ENCODE data around the gene ARPC4.

DNA sequence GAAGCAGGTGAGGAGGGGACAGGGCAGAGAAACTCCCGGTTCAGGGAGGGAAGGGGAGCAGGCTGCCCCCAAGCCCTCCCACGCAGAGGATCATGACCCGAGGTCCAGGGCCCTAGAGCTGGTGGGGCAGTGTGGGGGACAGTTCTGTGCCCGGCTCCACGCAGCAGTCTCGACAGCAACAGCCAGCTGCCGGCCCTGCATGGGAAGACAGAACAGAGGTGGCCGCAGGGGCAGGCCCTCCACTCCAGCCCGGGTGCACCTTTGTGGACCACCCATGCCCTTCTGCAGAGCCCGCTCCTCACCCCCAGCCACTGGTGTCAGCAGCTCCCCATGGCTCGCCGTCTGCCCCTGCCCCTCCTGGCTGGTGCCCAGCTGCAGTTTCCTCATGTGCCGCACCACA lies 35.5 kb upstream of the ARPC4 start:
- TF ChIP-seq, protein P1, sequence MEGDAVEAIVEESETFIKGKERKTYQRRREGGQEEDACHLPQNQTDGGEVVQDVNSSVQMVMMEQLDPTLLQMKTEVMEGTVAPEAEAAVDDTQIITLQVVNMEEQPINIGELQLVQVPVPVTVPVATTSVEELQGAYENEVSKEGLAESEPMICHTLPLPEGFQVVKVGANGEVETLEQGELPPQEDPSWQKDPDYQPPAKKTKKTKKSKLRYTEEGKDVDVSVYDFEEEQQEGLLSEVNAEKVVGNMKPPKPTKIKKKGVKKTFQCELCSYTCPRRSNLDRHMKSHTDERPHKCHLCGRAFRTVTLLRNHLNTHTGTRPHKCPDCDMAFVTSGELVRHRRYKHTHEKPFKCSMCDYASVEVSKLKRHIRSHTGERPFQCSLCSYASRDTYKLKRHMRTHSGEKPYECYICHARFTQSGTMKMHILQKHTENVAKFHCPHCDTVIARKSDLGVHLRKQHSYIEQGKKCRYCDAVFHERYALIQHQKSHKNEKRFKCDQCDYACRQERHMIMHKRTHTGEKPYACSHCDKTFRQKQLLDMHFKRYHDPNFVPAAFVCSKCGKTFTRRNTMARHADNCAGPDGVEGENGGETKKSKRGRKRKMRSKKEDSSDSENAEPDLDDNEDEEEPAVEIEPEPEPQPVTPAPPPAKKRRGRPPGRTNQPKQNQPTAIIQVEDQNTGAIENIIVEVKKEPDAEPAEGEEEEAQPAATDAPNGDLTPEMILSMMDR (IDR thresholded peaks at IDR 0.05 in 4 of 5, conservative IDR thresholded peaks at IDR 0.05 in 1 of 5), result no peak
- TF ChIP-seq POLR2A (IDR thresholded peaks at IDR 0.05), result no peak

Measured in gastrocnemius medialis (tissue), 4 donors.